ENCODE data around the gene GPC3.

The GPC3 gene

GRCh38 chrX:133881007-133881406, 104.4 kb downstream of the GPC3 start:
- DNase-seq, result no peak

- no peak for DNase-seq
Observed at GRCh38 chrX:133880032-133880443, 105.4 kb downstream of the GPC3 start.

GRCh38 chrX:133878710-133879109, 106.7 kb downstream of the GPC3 start:
- no peak for DNase-seq

- DNase-seq, result no peak
Observed at GRCh38 chrX:133876646-133877045, 108.7 kb downstream of the GPC3 start.

GRCh38 chrX:133869270-133869669, 116.1 kb downstream of the GPC3 start:
- DNase-seq, result no peak

GRCh38 chrX:133868682-133869081, 116.7 kb downstream of the GPC3 start:
- no peak for DNase-seq

GRCh38 chrX:133868250-133868649, 117.1 kb downstream of the GPC3 start:
- no peak for DNase-seq

- DNase-seq, result no peak
Observed at GRCh38 chrX:133865761-133866471, 119.5 kb downstream of the GPC3 start.

GRCh38 chrX:133864236-133864635, 121.2 kb downstream of the GPC3 start:
- no peak for DNase-seq

GRCh38 chrX:133859860-133860259, 125.5 kb downstream of the GPC3 start:
- no peak for DNase-seq

- no peak for DNase-seq
Observed at GRCh38 chrX:133859336-133859735, 126.1 kb downstream of the GPC3 start.

GRCh38 chrX:133857640-133858269, 127.6 kb downstream of the GPC3 start:
- no peak for DNase-seq

- DNase-seq, result no peak
Observed at GRCh38 chrX:133856819-133857218, 128.6 kb downstream of the GPC3 start.

GRCh38 chrX:133854290-133854689, 131.1 kb downstream of the GPC3 start:
- DNase-seq, result no peak

GRCh38 chrX:133852837-133853356, 132.5 kb downstream of the GPC3 start:
- DNase-seq, result no peak

- no peak for DNase-seq
Observed at GRCh38 chrX:133852401-133852800, 133.0 kb downstream of the GPC3 start.

- DNase-seq, result no peak
Observed at GRCh38 chrX:133850399-133850798, 135.0 kb downstream of the GPC3 start.

- DNase-seq, result no peak
Observed at GRCh38 chrX:133849676-133850075, 135.7 kb downstream of the GPC3 start.

GRCh38 chrX:133847340-133847994, 137.9 kb downstream of the GPC3 start:
- no peak for DNase-seq

- DNase-seq, result no peak
Observed at GRCh38 chrX:133846311-133846710, 139.1 kb downstream of the GPC3 start.

GRCh38 chrX:133840415-133840814, 145.0 kb downstream of the GPC3 start:
- no peak for DNase-seq

- DNase-seq, result no peak
Observed at GRCh38 chrX:133838761-133839676, 146.4 kb downstream of the GPC3 start.

GRCh38 chrX:133837091-133837490, 148.3 kb downstream of the GPC3 start:
- no peak for DNase-seq
